NCI-H2171 (cell line): ENCODE data around the gene FGL2.
"Not testable (repeated sequence)": the region's sequence is repeated elsewhere in the genome, so short reads cannot be mapped to it uniquely, and the experiment has no call there.

Experiments used
- DNase-seq: peaks from one replicate; lab custom pipeline; 2025; lab: John Stamatoyannopoulos, UW

Gene FGL2

GRCh38 chr7:77155601-77156377, 43.8 kb downstream of the FGL2 start:
- DNase-seq, result not testable (repeated sequence)

GRCh38 chr7:77154917-77155464, 44.6 kb downstream of the FGL2 start:
- not testable (repeated sequence) for DNase-seq

GRCh38 chr7:77152232-77152631, 47.4 kb downstream of the FGL2 start:
- DNase-seq, result not testable (repeated sequence)
